ENCODE data around the gene PSORS1C2. TPM values are rescaled to one million over a fixed set of nuclear protein-coding genes. Genes with fewer than 3 reads are reported as not detected.

PSORS1C2 gene
- total RNA-seq, 1 donor from 2014 or later, result not detected

GRCh38 chr6:31125162-31125561 is 13.7 kb downstream of the PSORS1C2 start:
- TF ChIP-seq, protein P1, sequence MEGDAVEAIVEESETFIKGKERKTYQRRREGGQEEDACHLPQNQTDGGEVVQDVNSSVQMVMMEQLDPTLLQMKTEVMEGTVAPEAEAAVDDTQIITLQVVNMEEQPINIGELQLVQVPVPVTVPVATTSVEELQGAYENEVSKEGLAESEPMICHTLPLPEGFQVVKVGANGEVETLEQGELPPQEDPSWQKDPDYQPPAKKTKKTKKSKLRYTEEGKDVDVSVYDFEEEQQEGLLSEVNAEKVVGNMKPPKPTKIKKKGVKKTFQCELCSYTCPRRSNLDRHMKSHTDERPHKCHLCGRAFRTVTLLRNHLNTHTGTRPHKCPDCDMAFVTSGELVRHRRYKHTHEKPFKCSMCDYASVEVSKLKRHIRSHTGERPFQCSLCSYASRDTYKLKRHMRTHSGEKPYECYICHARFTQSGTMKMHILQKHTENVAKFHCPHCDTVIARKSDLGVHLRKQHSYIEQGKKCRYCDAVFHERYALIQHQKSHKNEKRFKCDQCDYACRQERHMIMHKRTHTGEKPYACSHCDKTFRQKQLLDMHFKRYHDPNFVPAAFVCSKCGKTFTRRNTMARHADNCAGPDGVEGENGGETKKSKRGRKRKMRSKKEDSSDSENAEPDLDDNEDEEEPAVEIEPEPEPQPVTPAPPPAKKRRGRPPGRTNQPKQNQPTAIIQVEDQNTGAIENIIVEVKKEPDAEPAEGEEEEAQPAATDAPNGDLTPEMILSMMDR (IDR thresholded peaks at IDR 0.05), result no peak
- Mint-ChIP-seq H3K27ac (ENCODE audit: unreplicated experiment) (peak overlapping the region; percentile 41), H3K36me3 (ENCODE audit: low read depth) (no peaks in the 10 kb centered on the region), H3K4me1 (ENCODE audit: low read depth) (peaks cover 53% of the 10 kb centered on the region), H3K27me3 (ENCODE audit: low read depth) (peaks cover 8% of the 10 kb centered on the region), H3K9me3 (ENCODE audit: low read depth) (no peaks in the 10 kb centered on the region), H3K4me3 (ENCODE audit: unreplicated experiment) (no peak overlapping the region)
- DNase-seq (ENCODE audit: low spot score), result no peak

DNA sequence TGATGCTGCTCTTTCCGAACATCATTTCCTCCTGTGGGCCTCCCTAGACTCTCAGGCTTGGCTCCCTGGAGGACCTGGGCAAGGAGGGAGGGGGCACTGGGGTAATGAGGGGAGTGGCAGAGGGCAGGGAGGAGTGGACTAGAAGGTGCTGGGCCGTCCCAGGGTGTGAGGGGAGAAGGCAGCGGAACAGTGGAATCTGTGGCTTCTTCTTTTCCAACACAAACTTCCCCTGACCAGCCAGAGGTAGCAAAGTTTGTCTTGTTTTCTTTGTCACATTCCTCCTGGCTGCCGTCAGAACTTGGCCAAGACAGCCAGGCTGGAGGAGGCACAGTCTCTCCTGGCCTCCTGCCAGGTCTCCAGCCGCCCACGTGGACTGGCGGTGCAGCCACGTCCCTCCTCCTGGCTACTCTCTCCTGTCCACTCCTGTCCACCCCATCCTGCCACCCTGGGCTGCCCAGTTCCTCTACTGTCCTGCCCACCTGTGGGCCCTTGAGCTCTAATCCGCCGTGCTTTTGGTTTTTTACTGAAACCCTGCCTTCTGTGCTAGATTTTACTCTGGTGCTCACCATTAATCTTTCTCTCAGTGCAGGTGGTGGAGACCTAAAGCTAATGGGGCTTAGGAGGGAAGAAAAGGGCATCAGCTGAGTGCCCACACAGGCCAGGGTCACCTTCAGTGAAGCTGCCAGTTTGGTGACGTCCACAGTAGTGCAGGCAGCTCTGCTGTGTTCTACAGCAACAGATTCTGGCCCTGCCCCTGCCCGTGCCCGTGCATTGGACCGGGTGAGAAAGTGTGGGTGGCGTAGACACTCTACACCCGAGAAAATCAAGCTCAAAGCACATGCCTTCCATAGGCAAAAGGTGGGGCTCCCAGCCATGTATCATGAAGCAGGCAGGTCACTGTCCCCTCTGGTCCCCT is 15.8 kb downstream of the PSORS1C2 start:
- H3K36me3 Mint-ChIP-seq (ENCODE audit: low read depth), result no peaks in the 10 kb centered on the region
- no peak overlapping the region for H3K4me3 Mint-ChIP-seq (ENCODE audit: unreplicated experiment)
- peak overlapping the region; percentile 94 for H3K27ac Mint-ChIP-seq (ENCODE audit: unreplicated experiment)
- H3K27me3 Mint-ChIP-seq (ENCODE audit: low read depth), result peaks cover 3% of the 10 kb centered on the region
- TF ChIP-seq, protein P1 (IDR thresholded peaks at IDR 0.05), result no peak
- H3K9me3 Mint-ChIP-seq (ENCODE audit: low read depth), result no peaks in the 10 kb centered on the region
- H3K4me1 Mint-ChIP-seq (ENCODE audit: low read depth), result peaks cover 51% of the 10 kb centered on the region
- DNase-seq (ENCODE audit: low spot score), result no peak

GRCh38 chr6:31121131-31121790 is 17.6 kb downstream of the PSORS1C2 start:
- DNase-seq (ENCODE audit: low spot score), result no peak
- TF ChIP-seq, protein P1 (IDR thresholded peaks at IDR 0.05), result no peak

GRCh38 chr6:31120151-31120915 is 18.5 kb downstream of the PSORS1C2 start, which contains the start of gene CDSN:
Gene CDSN (minus strand): TSS chr6:31120446. CDS start chr6:31120419, 27 bp downstream.
- DNase-seq (ENCODE audit: low spot score), result no peak
- no peak within 1 kb of the TSS for H3K4me3 Mint-ChIP-seq (ENCODE audit: unreplicated experiment)
- TF ChIP-seq, protein P1 (IDR thresholded peaks at IDR 0.05), result no peak
- no peaks in the 10 kb centered on the region for H3K27me3 Mint-ChIP-seq (ENCODE audit: low read depth)
- no peaks in the 10 kb centered on the region for H3K9me3 Mint-ChIP-seq (ENCODE audit: low read depth)
- H3K27ac Mint-ChIP-seq (ENCODE audit: unreplicated experiment), result no peak within 1 kb of the TSS
- H3K36me3 Mint-ChIP-seq (ENCODE audit: low read depth), result no peaks in the 10 kb centered on the region
- H3K4me1 Mint-ChIP-seq (ENCODE audit: low read depth), result peaks cover 52% of the 10 kb centered on the region

More at GRCh38 chr6:31121131-31121790, 17.6 kb downstream of the PSORS1C2 start:
- no peaks in the 10 kb centered on the region for H3K27me3 Mint-ChIP-seq (ENCODE audit: low read depth)
- H3K4me1 Mint-ChIP-seq (ENCODE audit: low read depth), result peaks cover 52% of the 10 kb centered on the region
- H3K9me3 Mint-ChIP-seq (ENCODE audit: low read depth), result no peaks in the 10 kb centered on the region
- no peaks in the 10 kb centered on the region for H3K36me3 Mint-ChIP-seq (ENCODE audit: low read depth)
- no peak overlapping the region for H3K27ac Mint-ChIP-seq (ENCODE audit: unreplicated experiment)
- H3K4me3 Mint-ChIP-seq (ENCODE audit: unreplicated experiment), result no peak overlapping the region

GRCh38 chr6:31118178-31118577 is 20.7 kb downstream of the PSORS1C2 start:
- TF ChIP-seq, protein P1 (IDR thresholded peaks at IDR 0.05), result no peak
- no peak overlapping the region for H3K4me3 Mint-ChIP-seq (ENCODE audit: unreplicated experiment)
- H3K9me3 Mint-ChIP-seq (ENCODE audit: low read depth), result no peaks in the 10 kb centered on the region
- no peak for DNase-seq (ENCODE audit: low spot score)
- no peak overlapping the region for H3K27ac Mint-ChIP-seq (ENCODE audit: unreplicated experiment)
- H3K36me3 Mint-ChIP-seq (ENCODE audit: low read depth), result no peaks in the 10 kb centered on the region
- no peaks in the 10 kb centered on the region for H3K27me3 Mint-ChIP-seq (ENCODE audit: low read depth)
- H3K4me1 Mint-ChIP-seq (ENCODE audit: low read depth), result peaks cover 56% of the 10 kb centered on the region
